ENCODE measurements around the gene PLCD1.
"Not testable (repeated sequence)": the region's sequence is repeated elsewhere in the genome, so short reads cannot be mapped to it uniquely, and the experiment has no call there.

Gene PLCD1

DNA sequence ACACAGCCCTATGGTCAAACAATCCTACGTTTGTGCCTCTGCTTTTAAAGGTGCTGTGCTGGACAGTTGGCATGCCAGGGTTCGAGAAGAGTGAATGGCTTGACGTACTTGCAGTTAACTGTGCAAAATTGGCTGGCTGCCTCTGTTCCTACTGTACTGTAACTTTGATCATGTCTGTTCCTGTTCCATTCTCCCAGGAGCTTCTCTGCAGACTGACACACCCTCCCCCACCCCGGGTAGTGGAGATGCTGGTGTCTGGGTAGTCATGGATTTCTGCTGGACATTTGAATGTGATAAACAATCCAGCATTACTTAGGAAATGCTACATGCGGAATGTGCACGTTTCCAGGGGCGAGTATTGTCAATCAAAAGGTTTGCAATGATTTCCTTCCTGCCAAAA, 45.4 kb downstream of the PLCD1 start:
- no peak for DNase-seq

DNA sequence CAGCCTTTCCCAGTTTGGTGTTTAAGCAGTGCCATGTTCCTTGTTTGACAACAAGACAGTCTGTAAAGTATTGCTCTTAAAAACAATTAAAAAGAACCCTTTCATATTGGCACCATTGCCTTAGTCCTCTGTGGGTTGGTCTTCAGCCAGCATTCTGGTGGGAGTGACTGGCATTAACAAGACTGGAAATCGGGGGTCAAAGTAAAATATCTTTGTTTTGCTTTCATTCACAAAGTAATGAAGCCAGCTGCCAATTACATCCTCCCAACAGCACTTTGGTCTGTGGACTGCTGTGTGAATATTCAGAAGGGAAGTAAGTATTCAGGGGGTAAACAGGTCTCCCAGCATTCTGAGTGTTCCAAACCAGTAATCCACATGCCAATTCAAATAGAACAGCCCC, 47.1 kb downstream of the PLCD1 start:
- no peak for DNase-seq

DNA sequence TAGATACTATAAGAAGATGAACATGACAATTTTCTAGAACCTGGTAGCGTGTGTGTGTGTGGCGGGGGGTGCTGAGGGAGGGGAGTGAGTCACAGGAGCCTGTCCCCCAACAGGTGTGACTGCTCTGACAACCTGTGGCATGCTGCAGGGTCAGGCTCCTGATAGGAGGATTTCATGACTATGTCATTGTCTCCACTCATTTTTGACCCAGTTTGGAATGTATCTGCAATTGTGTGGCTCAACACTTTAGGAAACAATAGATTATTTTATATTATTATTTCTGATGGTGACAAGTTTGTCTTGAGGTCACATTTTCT, 48.1 kb downstream of the PLCD1 start:
- DNase-seq, result no peak

DNA sequence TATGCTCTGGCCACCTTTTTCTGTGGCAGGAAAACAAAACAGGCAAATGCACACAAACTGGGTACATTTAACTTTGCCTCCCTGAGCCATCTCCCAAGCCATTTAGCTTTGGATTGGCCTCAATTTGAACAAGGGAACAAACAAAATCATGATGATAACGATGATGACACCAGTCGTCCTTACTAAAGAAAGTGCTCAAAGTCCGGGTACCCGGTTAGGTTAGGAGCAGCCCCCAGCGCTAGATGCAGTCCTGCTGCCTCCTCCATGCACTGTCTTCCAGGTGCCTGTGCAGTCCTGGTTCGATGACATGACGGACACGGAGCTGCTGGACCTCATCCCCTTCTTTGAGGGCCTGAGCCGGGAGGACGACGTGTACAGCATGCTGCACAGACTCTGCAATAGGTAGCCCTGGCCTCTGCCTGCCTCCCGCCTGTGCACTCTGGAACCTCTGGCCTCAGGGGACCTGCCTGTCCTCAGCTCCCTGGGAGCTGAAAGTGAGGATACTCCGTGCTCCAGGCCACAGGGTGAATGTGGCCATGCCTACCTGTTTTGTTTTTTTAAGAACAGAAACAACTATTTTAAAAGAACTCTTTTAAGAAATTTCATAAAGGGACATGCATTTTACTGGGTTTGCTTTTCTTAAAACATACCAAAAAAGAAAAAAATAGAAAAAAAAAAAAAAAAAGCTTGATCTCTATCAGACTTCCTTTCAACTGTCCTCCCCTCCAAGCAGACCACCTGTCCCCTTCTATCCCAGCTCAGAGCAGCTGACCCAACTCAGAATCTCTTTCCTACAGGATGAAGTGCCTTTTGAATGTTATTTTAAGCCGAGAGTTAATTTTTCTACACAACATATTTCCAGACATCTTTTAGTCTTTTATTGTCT, 48.7 kb downstream of the PLCD1 start:
- no peak for DNase-seq

DNA sequence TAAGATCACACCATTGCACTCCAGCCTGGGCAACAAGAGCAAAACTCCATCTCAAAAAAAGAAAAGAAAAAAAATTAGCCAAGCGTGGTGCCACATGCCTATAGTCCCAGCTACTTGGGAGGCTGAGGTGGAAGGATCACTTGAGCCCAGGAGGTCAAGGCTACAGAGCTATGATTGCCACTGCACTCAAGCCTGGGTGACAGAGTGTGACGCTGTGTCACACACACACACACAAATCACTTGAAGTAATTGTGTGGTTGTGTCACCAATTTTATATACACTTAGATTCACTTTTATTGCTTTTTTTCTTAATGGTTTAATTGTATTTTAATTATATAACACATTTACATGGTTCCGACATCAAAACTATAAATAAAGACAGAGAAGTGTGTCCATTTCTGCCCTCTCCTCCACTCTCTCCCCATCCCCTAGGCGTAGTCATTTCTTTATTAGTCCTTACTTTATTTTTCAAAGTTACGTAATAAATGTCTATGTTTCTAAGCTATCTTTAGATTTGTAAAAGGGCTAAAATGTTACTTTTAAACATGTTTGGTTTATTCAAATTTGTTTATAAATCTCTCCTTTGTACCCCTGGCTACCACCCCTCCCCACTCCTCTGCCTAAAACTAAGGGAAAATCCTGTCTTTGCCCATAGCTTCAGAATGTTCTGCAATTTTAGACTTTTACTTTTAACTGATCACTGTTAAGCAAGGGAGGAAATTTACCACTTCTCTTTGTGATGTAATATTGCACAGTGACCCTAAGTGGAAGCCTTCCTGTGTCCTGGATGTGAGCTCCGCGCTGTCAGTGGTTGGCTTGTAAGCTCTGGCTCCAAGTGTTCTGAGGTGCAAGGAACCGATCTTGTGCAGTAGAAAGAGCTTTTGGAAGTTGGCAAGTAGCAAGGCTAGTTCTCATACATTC, 49.6 kb downstream of the PLCD1 start:
- DNase-seq, result no peak

DNA sequence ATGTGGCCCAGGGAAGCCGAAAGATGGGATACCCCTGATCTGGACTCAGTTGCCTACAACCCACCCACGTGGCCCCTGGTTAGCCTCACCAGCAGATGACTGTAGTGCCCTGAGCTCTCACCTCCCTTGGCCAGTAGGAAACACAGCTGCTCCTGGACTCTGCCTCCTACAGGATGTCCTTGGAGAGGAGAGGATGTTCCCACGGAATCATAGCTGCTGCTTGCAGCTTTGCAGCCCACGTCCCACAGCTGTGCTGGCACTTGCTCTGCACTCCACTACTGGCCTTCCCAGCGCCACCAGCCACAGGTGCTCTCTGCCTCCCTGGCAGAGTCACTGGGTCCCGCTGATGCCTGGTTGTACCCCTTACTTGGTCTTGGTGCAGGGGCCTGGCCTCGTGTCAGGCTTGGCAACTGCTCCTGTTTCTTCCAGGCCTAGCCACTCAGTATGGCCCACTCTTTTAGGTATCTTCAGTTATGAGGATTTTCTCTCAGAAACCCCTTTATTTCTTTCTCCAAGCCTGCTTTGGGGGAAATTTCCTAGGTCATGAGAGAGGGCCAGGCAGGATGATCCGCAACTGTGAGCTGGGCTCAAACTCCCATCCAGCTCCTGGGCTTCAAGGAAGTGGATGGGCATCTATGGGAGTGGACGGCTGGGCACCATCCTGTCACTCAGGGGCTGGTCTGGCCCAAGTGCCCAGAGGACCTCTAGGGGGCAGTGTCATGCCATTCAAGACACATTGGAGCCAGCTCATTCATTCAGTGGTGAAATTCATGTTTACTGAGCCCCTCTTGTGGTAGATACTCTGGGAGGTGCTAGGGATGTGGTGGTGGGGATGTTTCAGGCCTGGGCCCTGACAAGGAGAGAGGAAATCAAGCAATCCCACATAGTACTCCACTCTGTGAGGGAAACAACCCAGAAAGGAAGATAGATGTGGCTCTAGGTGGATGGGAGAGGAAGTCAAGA, 55.0 kb downstream of the PLCD1 start:
- DNase-seq, result peak; percentile 67 to 79

DNA sequence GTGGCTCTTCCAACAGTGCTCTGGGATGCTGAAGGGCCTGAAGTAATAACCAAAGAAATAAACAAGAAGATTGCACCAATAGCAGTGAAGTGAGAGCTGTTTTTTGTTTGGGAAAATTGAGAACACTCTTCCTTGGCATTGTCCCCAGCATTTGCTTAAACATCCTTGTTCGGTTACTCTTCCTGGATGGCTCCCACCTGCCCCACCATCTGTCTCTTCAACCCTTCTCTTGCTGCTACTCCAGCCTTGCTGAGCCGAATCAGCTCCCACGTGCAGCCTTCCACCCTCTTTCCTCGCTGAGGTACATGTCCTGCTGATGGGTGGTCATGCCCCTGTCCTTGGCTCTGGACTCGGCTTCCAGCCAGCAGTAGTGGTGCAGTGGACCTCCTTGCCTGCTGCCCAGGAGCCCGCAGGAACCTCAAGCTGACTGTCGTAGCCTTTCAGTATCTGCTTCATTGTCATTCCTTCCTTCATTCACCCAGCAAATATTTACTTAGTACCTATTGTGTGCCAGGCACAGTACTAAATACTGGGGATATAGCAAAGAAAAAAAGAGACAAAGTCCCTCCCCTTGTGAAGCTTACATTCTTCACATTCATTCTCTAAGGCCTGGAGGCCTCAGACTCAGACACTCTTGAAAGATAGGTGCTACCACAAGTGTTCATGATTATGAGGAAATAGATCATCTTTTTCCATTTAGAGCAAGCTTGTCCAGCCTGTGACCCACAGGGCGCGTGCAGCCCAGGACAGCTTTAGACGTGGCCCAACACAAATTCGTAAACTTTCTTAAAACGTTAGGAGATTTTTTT, 56.0 kb downstream of the PLCD1 start:
- DNase-seq, result no peak

DNA sequence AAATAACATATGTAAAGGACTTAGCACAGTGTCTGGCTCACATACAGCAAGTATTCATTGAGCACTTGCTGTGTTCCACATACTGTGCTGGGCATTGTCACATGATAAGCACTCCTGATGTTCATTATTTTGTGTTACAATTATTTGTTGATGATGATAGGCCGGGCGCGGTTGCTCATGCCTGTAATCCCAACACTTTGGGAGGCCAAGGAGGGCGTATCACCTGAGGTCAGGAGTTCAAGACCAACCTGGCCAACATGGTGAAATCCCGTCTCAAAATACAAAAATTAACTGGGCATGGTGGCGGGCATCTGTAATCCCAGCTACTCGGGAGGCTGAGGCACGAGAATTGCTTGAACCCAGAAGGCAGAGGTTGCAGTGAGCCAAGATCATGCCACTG, 57.4 kb downstream of the PLCD1 start:
- not testable (repeated sequence) for DNase-seq

DNA sequence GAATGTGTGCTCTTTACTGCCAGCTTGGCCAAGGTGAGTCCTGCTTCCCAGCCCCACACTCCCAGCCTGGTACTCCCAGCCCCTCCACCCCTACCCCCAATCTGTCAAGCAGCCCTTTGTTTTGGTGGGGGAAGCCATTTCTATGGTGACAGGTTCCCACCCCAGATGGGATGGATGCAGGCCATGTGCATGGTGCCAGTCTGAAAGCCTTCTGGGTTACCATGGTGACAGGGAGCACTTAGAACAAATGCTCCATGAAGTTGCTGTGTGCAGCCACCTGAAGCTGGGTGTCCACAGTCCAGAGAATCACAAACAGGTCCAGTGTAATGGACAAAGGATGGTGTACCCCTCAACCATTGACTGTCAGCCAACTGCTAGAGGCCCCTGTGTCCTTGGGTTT, 58.0 kb downstream of the PLCD1 start:
- DNase-seq, result no peak

DNA sequence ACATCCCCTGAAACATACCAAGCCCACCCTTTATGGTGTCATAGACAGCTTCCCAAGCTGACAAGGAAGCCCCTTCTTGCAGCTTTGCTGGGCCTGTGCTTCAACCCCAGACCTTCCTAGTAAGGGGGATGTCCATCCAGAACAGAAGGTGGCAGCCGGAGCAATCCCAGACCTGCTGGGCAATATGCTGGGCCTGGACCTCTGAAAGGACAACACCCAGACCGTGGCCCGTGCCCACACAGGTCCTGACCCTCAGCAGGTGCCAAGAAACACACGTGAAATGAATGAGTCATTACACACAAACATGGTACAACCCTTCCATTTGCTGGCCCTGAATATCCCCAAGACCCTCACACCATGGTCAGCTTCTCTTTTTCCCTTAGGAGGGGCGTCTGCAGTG, 58.6 kb downstream of the PLCD1 start:
- DNase-seq, result no peak

DNA sequence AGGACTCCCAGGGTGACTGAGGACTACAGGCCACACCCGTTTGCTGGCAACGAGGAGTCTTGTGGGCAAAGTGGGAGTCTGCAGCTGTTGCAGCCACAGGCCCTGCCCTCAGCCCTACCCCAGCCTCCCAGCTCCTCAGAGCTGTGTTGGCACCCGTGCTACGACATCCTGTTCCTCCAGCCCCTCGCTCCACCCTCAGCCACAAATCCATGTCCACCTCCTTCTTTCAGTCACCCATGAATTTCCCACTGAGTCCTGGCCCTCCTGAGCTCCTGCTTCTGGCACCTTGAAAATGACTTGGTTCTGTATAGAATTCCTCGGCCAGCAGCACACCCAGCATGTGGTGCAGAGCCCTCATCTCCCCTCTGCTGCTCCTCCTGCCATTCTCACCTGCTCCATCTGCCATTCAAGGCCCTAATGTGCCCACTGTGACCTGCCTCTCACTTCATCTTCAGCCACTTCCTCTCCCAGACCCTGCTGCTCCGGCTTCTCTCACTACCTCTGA, 59.8 kb downstream of the PLCD1 start:
- DNase-seq, result no peak

DNA sequence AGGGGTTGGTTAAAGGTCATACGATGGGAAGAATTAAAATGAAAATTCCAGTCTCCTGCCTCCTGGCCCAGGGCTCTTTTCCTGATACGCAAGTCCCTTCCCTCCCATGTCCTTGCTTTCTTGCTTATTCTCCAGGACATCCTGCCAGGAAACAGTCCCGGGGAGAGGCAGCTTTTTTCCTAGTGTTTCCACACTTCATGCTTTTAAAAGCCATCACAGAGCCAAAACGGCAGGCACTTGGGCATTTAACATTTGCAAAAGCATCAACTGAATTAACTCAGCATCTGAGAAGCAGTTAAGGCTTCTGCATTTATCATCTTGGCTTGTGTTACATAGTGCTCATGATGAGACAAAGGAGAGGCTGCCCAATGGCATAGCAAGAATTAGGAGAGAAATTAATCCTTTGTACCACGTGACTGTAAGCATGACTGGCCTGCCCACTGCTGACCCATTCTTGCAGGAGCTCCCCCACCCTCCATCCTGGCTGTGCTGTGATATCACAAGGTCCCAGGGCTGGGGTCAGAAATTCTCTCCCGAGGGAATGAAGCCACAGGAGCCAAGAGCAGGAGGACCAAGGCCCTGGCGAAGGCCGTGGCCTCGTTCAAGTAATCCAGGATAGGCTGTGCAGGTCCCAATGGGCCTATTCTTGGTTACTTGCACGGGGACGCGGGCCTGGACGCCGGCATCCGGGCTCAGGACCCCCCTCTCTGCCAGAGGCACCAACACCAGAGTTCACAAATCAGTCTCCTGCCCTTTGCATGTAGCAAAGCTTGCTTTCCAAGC, 60.4 kb downstream of the PLCD1 start:
- no peak for DNase-seq

DNA sequence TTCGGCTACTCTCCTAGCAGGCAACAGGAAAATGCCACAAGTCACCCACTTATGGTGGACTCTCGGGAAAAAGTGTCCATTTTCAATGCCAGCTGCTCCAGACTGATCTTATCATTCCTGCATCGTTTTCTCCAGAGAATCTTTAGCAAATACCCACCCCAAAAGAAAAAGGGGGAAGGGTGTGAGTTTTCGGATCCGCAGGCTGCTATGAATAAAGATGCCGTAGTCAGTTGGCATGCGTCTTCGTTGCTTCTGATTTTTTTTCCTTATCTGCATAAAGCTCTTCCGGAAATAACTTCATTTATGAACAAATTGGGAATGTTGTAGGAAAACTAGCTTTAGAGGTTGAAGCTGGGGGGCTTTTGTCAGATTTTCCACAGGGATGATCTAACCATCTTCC, 61.2 kb downstream of the PLCD1 start:
- DNase-seq, result no peak

DNA sequence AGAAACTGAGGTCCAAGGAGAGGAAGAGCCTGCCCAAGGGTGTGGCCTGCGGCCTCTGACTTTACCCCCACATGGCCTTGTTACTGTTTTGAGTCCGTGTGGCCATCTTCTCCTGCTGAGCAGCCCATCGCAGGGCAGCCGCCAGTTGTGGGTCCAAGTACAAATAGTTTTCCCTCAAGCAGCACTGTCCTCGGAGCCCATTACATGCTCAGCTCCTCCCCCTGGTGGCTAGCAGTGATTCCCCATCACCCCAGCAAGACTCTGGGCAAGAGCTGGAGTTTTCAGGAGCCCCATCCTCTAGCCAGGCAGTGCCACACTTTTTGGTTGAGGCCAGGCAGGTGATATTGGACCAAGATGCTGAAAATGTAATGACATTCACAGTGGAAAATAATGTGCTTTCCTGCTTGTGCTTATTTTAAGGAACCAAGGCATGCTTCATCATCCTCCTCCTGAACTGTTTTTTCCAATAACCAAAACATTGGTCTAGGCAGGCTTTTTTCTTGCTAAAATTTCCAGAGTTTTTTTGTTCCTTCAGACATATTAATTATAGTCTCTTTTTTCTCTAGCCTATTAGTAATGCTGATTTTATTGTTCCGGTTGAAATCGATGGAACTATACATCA, 62.1 kb downstream of the PLCD1 start:
- peak; percentile 63 to 72 for DNase-seq

DNA sequence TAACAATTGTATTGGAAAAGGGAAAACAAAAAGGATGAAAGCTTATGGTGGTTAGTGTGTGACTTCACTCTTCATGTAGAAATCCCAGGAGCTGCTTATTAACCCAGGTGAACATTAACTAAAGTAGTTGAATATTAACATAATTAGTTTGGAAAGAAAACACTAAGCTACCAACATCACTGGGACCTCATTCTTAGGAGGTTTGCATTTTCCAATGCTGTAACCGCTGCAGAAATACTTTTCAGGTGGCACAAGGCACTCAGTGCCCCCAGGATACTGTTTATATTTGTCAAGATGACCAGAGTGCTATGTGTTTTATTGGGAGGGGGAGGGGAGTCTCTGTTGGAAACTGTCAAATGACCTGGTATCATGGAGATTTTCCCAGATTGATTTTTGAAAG, 64.7 kb downstream of the PLCD1 start:
- no peak for DNase-seq

DNA sequence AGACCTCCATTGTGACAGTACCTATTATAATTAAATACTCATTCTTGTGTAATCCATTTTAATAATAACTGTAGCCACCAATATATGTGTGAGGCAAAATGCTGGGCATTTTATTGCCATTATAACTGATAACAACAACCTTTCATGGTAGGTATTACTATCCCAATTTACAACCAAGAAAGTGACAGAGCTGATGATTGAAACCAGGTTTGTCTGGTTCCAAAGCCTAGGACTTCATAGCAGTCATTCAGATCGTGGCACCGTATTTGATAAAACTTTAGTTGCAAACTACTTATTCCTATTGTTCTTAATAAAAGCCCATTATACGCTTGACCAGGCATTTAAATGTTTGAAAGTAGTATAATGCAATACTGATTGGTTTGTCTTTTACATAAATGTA, 65.3 kb downstream of the PLCD1 start:
- DNase-seq, result no peak

DNA sequence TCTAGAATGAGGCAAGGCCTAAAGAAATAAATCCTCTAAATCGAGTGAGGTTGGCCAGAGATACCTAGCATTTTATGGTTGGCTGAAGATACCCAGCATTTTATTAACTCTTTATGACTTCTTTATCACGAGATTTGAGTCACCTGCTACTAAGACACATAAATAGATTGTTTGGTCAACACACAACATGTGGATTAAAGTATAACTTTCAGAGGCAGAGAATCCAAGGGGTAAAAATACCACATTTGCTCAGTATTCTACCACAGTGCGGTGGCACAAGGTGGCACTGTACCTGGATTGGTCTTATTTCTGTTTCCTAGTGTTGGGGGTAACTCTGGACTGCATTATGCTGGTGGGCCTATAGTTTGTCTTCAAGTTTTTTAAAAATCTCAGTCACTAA, 65.8 kb downstream of the PLCD1 start:
- no peak for DNase-seq

DNA sequence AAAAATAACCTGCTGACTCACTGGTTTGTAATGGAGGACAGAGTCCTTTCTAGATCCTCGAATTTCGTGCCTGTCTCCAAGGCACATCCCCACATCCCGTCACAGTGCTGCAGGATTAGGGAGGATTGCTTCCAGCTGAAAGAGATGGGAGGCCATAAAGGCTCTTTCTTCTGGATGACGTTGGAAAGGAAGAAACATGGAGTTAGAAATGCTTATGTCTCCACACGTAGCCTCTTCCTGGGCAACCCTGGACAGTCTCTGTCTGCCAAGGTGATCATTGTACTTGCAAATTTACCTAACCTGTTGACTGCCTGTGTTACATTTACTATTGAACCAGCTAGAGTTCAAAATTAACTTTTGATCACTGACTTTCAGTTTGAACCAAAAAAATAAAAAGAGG, 66.4 kb downstream of the PLCD1 start:
- DNase-seq, result no peak

DNA sequence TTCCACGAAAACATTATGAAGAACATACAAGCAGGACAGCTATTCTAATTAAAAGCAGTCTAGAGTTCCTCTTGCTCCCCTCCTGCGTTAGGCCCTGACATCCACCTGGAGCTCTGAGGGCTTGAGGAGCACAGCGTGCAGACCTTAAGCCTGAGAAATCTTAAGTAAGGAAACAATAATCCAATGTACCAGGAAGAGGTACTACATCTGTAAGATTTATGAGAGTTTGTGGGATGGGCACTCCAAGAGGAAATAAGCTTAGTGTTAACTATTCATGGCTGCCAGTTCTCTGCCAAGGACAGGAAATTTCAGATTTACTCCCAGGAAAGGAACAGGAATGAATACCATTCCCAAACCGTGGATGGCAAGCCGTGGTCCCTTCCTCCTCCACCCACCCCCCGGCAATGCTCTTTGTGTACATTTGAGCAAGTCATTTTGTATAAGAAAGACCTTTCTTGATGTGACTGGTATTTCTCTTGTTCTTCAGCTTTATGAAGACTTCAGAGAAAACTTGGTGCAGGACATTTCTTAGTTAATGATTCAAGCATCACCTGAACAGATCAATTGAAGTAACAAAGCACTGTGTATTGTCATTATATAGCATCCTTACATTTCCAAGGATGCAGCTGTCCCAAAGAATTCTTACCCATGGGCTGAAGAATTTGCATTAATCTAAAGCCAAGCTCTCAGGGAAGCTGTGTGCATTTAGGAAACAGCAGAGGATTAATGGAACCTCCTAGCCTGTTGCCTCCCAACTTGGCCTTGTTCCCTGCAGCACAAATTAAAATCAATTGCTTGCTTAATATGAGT, 67.6 kb downstream of the PLCD1 start:
- DNase-seq, result no peak

DNA sequence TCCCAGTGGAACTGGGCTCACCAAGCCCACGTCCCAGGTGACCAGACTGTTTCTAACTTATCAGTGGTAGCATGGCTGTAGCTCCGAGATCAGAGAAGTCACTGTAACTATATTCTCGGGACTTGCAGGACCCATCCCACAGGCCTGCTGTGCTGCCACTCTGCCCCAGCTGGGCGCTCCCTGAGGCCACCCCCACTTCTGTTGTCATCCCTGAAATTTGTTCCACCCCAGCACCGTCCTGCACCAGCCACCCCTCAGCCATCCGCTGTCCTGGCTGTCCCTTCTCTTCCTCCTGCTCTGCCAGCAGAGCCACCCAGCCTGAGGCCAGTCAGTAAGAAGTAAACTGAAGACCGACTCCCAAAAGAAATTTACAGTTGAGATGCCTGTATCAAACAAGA, 71.9 kb downstream of the PLCD1 start:
- no peak for DNase-seq

All from activated CD4-positive, alpha-beta T cell treated with anti-CD3 and anti-CD28 coated beads, Interleukin-2, amount 50 U/mL, for 48 hours (primary cell).